ENCODE measurements around the gene OMP. TPM values are rescaled to one million over a fixed set of nuclear protein-coding genes. Genes with fewer than 3 reads are reported as not detected.

The OMP gene
- total RNA-seq, 2 experiments from 2014 or later = not detected

GRCh38 chr11:77111946-77112345, 9.3 kb downstream of the OMP start:
- Mint-ChIP-seq H3K4me3 (no peak overlapping the region), H3K9me3 (no peaks in the 10 kb centered on the region), H3K27ac (no peak overlapping the region), H3K4me1 (ENCODE audit: low read depth) (no peaks in the 10 kb centered on the region), H3K27me3 (no peaks in the 10 kb centered on the region), H3K36me3 (ENCODE audit: low read depth) (no peaks in the 10 kb centered on the region)
- ChIA-PET POLR2A (no interaction called here), CTCF (interaction anchor here (1.3 to 4.8 kb wide), 3 partner anchors 8 to 20 kb away, joined by 3 to 18 read pairs (median 6); partner anchors contain the start of gene MYO7A)
- no peak for ATAC-seq
- no peak for TF ChIP-seq CTCF (IDR thresholded peaks at IDR 0.05)
- intact Hi-C loops (cut with micrococcal nuclease) = no loop called here
- no peak for DNase-seq

- Mint-ChIP-seq H3K27ac (no peak overlapping the region), H3K4me3 (no peak overlapping the region), H3K27me3 (no peaks in the 10 kb centered on the region), H3K4me1 (ENCODE audit: low read depth) (no peaks in the 10 kb centered on the region), H3K36me3 (ENCODE audit: low read depth) (no peaks in the 10 kb centered on the region), H3K9me3 (no peaks in the 10 kb centered on the region)
- no peak for DNase-seq
- no peak for TF ChIP-seq CTCF (IDR thresholded peaks at IDR 0.05)
- intact Hi-C loops (cut with micrococcal nuclease) = no loop called here
- ATAC-seq = no peak
- CTCF ChIA-PET = interaction anchor here (0.9 to 4.8 kb wide), 7 partner anchors 9 to 73 kb away, joined by 3 to 18 read pairs (median 3); partner anchors contain the start of gene MYO7A
- POLR2A ChIA-PET = no interaction called here
Observed at GRCh38 chr11:77112641-77113381, 10.2 kb downstream of the OMP start.

GRCh38 chr11:77113382-77114088, 10.9 kb downstream of the OMP start:
- DNase-seq = peak; percentile 52
- TF ChIP-seq CTCF (IDR thresholded peaks at IDR 0.05) = peak; percentile 25
- POLR2A ChIA-PET = no interaction called here
- H3K27ac Mint-ChIP-seq = no peak overlapping the region
- peak; percentile 37 for ATAC-seq
- CTCF ChIA-PET = interaction anchor here (0.9 to 4.8 kb wide), 6 partner anchors 14 to 74 kb away, joined by 3 to 18 read pairs (median 3); partner anchors contain the start of gene MYO7A
- intact Hi-C loops (cut with micrococcal nuclease) = no loop called here
- no peaks in the 10 kb centered on the region for H3K36me3 Mint-ChIP-seq (ENCODE audit: low read depth)
- H3K27me3 Mint-ChIP-seq = no peaks in the 10 kb centered on the region
- H3K4me1 Mint-ChIP-seq (ENCODE audit: low read depth) = no peaks in the 10 kb centered on the region
- no peaks in the 10 kb centered on the region for H3K9me3 Mint-ChIP-seq
- no peak overlapping the region for H3K4me3 Mint-ChIP-seq

- Mint-ChIP-seq H3K27me3 (no peaks in the 10 kb centered on the region), H3K36me3 (ENCODE audit: low read depth) (no peaks in the 10 kb centered on the region), H3K9me3 (no peaks in the 10 kb centered on the region), H3K4me1 (ENCODE audit: low read depth) (no peaks in the 10 kb centered on the region), H3K27ac (no peak overlapping the region), H3K4me3 (no peak overlapping the region)
- CTCF ChIA-PET = interaction anchor here (0.9 to 4.8 kb wide), 5 partner anchors 14 to 302 kb away, joined by 3 to 18 read pairs (median 3); partner anchors contain the start of gene MYO7A
- no peak for TF ChIP-seq CTCF (IDR thresholded peaks at IDR 0.05)
- POLR2A ChIA-PET = no interaction called here
- intact Hi-C loops (cut with micrococcal nuclease) = no loop called here
- ATAC-seq (no peak), DNase-seq (no peak)
Observed at GRCh38 chr11:77114089-77114463, 11.4 kb downstream of the OMP start.

DNA sequence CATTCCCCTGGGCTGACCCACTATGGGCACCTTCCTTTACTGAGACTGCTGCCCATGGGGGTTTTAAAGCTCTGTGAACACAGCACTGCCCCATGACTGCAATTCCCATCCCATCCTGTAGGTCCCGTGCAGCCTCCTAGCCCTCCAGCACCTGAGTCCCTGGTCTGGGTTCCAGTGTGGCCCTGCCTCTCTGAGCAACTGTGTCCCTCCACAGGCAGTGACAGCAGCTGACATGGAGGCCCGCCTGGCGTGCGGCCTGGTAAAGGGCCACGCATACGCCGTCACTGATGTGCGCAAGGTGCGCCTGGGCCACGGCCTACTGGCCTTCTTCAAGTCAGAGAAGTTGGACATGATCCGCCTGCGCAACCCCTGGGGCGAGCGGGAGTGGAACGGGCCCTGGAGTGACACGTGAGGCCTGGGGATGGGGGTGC, 12.6 kb downstream of the OMP start:
- Mint-ChIP-seq H3K36me3 (ENCODE audit: low read depth) (no peaks in the 10 kb centered on the region), H3K4me1 (ENCODE audit: low read depth) (no peaks in the 10 kb centered on the region), H3K27ac (no peak overlapping the region), H3K27me3 (no peaks in the 10 kb centered on the region), H3K4me3 (no peak overlapping the region), H3K9me3 (no peaks in the 10 kb centered on the region)
- ChIA-PET POLR2A (no interaction called here), CTCF (interaction anchor here (0.9 to 4.8 kb wide), 4 partner anchors 13 to 303 kb away, joined by 3 to 18 read pairs (median 8); partner anchors contain the start of gene MYO7A)
- peak; percentile 37 for TF ChIP-seq CTCF (IDR thresholded peaks at IDR 0.05)
- intact Hi-C loops (cut with micrococcal nuclease) = no loop called here
- no peak for DNase-seq
- peak; percentile 51 for ATAC-seq

Measured in activated CD8-positive, alpha-beta T cell treated with anti-CD3 and anti-CD28 coated beads for 36 hours (primary cell).